EH (cell line): ENCODE measurements around the gene POLR2C.
"Not testable (repeated sequence)": the region's sequence is repeated elsewhere in the genome, so short reads cannot be mapped to it uniquely, and the experiment has no call there.

Experiments used
- DNase-seq: peaks from one replicate; pipeline ENCODE4 v3.0.0-alpha.2; 2015; ENCODE audit warnings: low read depth

Gene POLR2C

DNA sequence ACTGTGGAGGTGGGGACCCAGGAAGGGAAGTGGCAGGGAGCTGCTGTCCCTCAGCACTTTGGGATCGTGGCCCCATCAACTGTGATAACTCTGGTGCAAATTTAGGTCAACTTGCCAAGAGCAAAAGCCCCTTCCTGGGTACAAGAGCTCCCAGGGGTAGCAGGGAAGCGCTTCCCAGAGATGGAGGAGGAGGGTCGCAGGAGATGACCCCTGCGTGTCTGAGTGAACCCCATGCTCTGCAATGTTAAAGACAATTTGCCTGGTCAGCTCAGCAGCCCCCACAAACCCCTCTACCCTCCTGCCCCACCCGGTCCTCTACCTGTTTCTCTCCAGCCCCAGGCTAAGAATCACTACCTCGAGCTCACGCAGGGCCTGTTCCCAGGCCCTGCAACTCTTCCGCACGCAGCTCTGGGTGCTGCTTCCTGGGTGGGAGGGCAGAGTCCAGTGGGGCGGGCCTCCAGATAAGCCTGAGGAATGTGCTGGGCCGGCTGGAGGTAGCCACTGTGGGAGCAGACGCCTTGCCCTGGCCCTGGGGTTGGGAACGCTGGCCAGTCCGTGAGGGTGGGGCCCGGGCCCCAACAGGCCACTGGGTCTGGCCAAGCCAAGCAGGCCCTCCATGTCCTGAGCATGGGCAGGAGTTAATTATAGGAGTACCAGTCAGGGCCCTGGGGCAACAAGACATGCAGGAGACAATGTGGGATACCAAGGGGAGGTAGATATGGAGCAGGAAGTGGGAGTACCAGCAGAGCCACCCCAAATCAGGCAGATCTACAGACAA, 17.7 kb downstream of the POLR2C start:
- DNase-seq, result peak; percentile 89

GRCh38 chr16:57480754-57481230, 18.3 kb downstream of the POLR2C start:
- no peak for DNase-seq

- DNase-seq, result no peak
These were observed 18.9 kb downstream of the POLR2C start for GRCh38 chr16:57481421-57481820.

DNA sequence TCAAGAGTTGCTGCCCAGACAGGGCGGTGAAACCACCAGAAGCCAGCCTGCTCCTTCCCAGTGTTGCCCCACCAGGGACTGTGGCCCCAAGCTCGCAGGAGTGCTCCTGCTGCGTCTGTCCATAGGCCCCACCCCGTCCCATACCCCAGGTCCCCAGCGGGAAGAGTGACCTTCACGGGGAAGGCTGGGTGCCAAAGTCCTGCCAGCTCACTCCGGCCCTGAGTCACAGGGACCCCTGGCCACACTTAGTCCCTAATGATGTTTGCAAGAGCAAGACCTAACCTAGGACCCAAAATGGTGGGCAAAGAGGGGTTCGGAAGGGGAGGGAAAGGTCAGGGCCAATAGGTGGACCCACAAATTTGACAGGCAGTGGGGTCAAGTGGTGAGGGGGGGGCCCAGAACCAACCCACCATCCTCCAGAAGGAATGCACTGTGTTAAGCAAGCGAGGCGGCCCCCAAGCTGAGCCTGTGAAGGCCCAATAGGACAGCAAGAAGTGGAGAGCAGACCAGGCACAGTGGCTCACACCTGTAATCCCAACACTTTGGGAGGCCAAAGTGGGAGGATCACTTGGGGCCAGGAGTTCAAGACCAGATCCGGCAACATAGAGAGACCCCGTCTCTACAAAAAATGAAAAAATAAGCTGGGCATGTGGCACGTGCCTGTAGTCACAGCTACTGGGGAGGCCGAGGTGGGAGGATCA, 20.5 kb downstream of the POLR2C start:
- no peak for DNase-seq

DNA sequence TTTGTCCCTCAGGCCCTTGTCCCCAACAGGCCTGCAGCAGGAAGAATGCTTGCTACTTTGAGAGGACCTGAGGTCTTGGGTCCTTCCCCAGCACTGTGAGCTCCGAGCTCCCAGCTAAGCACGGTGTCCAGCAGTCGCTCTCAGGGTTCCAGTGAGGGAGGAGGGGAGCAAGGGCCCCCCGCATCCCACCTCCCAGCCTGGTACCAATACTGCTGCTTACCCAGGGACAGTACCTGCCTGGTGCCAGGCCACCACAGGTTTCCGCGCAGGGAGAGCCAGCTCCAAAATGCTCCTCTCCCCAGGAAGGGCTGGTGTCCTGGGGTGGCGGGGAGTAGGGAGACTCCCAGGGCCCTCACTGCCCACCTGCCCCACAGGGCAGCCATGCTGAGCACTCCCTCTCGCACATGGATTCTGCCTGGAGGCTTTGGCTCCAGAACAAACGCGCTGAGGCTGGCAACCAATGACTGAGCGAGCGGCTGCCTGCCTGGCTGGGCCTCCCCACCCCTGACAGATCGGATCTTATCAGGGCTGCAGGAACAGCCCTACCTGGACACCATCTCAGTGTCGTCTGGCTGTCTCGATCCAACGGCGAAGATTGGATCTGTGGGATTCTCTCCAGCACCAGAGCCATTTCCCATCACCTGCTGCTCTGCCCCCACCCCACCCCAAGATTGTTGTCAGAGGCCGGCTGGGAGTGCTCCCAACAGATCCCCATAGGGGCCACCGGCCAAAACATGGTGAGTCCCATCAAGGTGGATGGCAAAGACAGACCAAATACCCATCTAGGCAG, 21.4 kb downstream of the POLR2C start:
- DNase-seq, result no peak

GRCh38 chr16:57484515-57485005, 22.1 kb downstream of the POLR2C start:
- DNase-seq, result no peak

DNA sequence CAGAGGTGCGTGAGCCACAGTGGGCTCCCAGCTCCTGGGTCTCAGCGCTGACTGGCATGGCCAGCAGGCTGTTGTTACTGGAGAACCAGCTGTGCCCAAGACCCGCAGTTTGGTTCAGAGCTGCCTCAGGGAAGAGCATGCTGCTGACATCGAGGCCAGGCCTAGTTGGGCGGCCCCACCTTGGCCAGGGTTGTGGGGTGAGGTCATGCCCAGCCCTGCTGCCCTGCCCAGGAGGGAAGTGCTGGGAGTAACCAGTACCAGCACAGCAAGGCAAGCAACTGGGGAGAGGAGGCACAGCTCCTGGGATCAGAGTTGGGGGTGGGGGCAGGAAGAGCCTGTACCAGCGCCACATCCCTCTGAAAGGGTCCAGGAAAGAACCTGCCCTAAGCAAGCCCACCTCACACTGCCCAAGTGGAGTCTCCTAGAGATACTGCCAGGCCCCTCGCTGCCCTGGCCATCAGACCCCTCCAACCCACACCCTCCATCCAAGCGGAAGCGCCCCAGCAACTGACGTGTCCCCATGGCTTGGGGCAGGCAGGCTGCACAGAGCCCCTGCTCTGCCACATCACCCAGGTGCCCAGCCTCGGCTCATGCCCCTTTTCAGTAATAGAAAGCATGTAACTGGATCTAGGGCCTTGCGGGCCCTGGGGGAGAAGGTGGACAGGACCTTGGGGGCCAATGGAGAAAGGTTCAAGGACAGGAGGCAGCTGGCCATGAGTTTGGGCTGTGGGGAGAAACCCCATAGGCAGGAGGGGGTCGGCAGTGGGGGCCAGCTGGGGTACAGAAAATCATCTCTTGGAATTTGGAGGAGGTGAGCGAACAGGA, 22.8 kb downstream of the POLR2C start:
- DNase-seq, result no peak

DNA sequence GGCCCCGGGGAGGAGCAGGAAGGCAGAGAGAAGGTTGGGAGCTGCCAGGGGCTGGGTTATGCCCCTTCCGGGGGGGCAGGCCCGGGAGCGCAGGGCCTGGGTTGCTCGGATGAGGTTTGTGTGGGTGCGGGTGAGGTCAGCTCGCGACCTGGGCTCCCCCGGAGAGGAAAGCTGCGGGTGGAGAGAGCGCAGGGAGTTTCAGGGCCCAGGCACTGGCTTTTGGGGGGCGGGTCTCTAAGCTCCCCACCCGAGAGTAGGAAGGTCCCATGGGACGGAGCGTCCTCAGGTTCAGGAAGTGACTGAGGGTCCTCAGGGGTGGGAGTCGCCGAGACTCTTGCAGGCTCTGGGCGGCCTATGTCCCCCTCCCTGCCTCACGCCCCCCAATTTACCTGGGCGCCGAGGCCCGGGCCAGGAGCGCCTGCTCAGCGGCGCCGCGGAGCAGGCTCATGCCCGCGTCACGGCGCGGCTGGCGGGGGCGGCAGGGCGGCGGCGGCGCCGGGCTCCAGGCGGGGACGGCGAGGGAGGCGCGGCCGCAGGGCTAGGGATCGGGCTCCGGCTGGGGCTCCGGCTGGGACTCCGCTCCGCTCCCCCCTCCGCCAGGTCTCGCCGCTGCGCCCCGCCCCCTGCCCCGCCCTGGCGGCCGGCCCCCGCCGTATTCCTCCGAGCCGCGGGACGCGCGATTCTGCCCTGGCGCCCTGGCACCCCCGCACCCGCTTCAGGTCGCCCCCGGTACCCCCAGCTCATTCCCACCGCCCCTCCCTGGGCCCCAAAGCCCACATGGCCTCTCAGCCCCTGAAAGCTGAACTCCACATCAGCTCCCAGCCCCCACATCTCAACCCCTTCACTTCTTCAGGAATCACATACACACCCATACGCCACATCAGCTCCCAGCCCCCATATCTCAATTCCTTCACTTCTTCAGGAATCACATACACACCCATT, 23.7 kb downstream of the POLR2C start, which contains the start of gene DOK4:
Gene DOK4 (minus strand): TSS at position 578 of the 942 bp plus-strand sequence. CDS start 6,986 bp downstream, outside the sequence.
- peak; percentile 79 for DNase-seq

DNA sequence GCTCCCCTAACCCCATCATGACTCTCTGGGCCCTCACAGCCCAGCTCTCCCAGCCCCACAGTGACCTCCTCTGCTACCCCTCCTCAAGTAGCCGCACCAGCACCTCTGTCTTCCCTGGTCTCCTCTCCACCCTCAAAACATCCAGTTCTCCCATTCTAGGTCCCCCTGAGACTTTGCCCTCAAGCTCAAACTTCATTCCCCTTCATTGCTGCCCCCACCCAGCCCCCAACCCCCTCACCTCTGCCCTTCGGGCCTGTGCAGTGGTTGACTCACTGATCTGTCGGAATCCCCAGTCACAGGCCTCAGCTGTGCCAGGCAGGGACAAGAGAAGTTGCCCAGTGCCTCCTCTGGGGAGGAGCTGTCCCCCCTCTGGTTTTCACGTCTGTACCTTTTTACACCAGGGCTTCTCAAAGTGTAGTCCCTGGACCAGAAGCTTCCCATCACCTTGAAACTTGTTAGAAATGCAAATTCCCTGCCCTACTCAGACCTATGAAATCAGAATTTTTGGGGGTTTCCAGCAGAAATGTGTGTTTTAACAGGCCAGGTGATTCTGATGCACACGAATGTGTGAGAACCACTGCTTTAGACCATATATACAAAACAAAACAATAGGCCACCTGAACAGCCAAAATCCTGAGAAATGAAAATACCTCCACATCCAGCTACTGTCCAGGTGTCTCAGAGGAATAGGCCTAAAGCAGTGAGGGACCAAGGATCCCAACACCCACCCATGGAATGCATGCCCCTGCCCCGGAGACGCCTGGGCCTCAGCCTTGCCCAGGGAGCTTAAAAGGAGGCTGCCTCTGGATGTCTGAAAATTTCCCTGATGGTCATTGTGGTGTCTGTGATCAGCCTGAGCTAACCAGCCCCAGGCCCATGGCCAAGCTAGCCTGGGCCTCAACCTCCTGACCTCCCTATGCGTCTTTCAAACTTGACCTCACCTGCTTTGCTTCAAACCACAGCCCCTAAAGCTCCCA, 24.7 kb downstream of the POLR2C start:
- no peak for DNase-seq

- DNase-seq, result no peak
These were observed 26.8 kb downstream of the POLR2C start for GRCh38 chr16:57489229-57489628.

- DNase-seq, result no peak
These were observed 31.3 kb downstream of the POLR2C start for GRCh38 chr16:57493767-57494166.

GRCh38 chr16:57497121-57497520, 34.6 kb downstream of the POLR2C start:
- DNase-seq, result no peak

DNA sequence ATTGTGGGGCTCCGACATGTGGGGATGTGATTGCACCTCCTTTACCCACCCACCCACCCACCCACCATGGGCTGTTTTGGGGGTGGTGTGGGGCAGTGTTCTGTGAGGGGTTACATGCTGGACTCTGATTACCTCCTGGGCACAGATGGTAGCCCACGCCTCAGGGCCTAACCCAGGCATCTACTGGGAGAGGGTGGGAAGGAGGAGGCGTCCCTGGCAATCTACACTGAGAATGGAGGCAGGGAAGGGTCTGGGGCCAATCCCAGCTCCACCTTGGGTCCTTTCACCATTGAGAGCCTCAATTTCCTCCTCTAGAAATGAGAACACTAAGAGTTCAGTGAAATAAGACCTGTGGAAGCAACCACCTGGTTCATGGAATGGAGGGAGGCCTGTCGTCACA, 35.6 kb downstream of the POLR2C start:
- no peak for DNase-seq

DNA sequence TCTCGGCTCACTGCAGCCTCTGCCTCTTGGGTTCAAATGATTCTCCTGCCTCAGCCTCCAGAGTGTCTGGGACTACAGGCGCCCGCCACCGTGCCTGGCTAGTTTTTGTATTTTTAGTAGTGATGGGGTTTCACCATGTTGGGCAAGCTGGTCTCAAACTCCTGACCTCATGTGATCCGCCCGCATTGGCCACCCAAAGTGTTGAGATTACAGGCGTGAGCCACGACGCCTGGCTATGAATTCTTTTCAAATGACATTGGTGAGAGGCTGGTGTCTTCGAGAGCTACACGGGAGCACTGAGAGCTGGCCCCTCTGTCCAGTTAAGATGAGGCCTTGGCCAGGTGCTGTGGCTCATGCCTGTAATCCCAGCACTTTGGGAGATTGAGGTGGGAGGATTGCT, 37.5 kb downstream of the POLR2C start:
- not testable (repeated sequence) for DNase-seq

DNA sequence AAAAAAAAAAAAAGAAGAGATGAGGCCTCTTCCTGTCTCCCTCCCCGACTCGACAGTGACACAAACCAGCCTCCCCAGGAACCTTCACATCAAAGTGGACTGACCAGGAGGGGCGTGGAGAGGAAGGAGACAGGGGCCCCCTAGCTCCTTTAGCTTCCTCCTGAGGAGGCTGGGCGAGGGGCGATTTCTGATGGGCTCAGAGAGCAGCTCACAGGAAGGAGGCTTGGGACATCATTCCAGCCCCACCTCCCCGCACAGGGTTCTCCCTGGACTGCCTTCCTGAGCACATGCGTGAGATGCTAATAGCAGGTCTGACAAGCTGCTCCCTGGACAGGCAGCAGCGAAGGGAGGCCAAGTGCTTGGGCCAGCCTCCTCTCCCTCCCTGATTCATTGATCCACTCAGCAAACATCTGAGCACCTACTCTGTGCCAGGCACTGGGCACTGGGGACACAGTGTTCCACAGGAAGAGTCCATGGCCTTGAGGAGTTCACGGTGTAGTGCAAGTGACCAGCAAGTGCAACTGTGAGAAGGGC, 38.2 kb downstream of the POLR2C start:
- no peak for DNase-seq

DNA sequence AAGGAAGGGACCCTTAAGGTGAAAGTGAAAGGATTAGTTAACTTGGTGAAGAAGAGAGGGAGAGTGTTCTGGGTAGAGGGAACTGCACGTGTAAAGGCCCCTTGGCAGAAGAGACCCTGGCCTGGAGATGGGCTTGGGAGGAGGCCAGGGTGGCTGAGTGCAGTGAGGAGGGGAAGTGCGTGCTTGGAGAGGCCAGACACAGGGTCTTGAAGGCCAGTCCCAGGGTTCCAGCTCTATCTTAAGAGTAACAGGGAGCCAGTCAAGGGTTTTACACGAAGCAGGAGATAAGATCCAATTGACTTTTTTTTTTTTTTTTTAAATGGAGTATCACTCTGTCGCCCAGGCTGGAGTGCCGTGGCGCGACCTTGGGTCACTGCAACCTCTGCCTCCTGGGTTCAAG, 39.0 kb downstream of the POLR2C start:
- DNase-seq, result no peak

DNA sequence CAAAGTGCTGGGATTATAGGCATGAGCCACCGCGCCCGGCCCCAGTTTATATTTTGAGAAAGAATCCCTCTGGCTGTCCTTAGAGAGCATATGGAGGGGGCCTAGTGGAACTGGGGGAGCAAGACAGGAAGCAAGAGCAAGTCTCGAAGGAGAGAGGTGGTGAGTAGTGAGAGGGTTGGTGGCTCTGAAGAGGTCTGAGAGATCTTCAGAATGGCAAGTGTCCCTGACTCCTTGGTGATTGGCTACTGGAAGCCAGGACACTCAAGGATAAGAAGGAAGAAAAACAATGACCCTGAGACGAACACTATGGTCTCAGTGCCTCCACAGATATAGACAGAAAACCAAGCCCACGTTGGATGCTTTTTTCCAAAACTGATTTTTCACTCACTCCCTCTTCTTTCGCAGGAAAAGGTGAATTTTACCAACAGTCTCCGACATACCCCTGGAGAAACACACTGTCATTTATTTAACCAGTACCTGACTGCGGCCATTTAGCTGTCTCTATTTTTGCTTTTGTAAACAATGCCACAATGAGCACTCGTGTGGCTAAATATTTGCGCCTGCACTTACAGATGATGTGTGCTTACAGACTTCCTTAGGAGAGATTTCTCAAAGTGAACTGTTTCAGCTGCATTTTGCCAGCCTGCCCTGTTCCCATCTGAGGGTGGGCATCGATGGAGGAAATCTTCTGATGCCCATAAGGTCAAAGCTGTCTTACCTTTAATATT, 39.7 kb downstream of the POLR2C start:
- DNase-seq, result no peak

DNA sequence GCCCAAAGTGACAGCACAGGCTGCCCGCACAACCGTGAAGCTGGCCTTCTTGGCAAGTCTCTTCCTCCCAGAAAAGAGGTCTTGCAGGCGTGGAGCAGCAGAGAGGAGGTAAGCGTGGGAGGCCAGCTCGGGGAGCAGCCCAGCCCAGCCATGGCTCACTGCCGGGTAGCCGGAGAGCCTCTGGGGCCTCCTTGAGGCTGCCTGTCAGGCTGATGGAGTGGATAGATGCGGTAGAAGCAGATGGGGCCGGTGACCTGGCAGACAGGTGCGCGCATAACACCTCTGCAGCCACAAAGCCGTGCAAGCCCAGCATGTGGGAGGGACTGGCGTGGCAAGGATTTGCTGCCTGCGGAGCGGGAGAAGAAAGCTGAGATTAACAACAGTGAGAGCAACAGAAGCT, 40.9 kb downstream of the POLR2C start:
- DNase-seq, result no peak
